GM19351 (cell line): ENCODE results near the gene CERS6.

Experiments
- ATAC-seq: cut with Tn5 transposase; IDR thresholded peaks from one replicate; pipeline ENCODE4 v1.9.1; 2021; ENCODE audit warnings: mild to moderate bottlenecking, moderate library complexity; ENCODE audit not compliant: unreplicated experiment

Gene CERS6

DNA sequence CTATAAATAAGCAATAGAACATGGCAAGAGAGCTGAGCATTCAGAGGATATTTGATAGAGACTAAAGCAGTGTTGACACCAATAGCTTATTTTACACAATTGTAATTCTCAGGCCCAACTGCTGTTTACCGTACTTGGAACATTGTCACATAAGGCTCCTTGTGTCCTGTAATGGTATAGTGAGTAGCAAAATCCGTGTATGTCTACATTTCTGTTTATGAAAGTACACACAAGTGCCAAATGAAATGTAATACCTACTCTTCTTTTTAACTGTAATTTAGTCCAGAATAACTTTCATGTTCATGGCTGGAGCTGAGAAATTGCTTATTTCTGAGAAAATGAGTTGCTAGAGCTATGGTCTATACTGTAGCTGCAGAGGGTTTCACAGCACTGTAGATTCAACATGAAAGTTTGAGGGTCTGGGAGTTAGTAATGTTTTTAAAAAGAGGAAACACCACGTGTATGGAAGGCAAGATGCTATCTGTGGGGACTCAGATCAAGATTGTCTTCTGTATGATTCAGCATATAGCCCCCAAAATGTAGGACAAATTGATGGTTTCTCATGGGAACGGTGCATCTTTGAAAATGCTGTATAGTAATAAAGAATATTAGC, 236.2 kb downstream of the CERS6 start:
- ATAC-seq: peak; percentile 74

DNA sequence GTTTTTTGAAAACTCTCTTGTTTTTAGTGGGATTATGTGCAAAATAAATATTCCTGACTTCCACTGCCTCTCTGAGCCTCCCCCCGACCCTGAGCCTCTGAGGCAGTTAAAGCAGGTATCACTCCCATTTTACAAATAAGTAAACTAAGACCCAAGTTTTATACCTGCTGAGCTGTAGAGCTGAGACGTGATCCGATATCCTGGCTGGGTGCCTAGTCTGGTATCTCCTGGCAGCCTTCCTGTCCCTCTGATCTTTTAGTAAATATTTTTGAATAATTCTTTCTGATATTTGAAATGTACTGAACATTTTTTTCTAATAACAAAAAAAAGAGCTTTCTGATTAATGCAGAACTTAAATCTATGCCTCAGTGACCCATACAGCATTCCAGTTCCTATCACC, 238.1 kb downstream of the CERS6 start:
- ATAC-seq: no peak

DNA sequence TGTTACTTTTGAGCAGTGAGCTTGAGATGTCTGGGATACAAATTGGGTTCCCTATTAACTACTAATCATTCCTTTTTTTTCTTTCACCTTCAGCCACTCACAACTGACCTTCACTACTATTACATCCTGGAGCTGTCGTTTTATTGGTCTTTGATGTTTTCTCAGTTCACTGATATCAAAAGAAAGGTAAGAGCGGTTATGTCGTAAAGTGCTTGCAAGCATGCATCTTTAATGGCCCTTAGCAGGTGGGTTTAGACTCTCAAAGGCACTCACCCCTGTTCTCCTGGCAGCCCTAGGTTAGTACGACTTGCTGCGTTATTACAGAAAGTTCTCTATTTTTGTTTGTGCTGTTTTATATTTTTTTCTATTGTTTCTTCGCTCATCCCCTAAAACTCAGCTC, 238.8 kb downstream of the CERS6 start:
- ATAC-seq: no peak

DNA sequence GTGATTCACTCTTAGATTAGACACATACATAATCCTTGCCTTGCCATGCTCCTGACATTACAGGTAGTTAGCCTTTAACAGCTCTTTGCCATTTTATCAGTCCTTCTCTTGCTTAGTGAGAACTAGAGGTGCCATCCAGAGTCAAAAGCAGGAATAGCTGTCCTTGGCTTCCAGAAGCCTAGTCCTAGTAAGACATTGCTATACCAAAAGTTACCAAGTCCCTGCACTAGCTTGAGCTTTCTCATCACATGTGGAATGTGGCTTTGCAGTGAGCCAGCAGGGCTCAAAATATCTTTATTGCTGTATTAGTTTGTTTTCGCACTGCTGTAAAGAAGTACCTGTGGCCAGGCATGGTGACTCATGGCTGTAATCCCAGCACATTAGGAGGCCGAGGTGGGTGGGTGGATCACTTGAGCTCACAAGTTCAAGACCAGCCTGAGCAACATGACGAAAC, 241.6 kb downstream of the CERS6 start:
- no peak for ATAC-seq

DNA sequence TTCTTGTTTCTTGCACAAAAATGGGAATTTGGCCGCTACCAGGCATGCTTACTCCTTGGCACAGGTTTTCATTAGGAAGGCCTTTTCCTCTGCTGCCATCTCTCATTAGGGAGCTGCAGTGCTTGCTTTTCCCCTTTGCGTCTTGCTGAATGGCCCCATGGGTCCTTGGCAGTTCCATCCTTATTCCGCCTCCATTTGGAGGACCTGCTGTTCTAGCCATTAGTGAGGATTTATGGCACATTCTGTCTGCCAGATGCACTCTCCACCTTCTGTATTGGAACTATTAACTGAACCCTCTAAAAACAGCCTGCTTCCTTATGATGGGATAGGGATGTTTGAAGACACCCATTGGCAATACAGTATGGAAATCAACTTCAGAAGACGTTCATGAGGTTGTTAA, 242.9 kb downstream of the CERS6 start:
- no peak for ATAC-seq

DNA sequence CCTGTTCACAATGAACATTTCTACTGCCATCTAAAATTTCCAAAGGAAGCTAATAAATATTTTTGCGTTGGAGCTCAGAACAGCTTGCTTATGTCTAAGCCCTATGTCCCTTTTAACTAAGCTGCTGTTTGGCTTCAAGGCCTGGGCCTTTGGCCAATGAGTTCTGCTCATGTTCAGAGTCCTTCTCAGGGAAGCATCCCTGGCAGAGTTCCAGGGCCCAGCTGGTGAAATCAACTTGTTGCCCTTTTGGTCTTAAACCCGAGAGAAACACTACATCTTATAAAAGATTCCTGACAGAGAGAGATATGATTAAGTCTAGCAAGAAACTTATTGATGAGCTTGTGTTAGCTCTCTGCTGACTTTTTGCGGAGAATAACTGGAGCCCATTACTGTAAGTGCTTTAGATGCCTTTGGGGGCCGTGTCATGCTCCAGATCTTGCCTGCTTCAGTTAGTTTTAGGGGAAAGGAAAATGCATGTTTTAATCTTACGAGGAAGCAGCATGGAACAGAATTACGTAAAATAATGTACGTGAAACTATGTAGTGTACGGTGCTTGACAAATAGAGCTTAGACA, 243.9 kb downstream of the CERS6 start:
- no peak for ATAC-seq

DNA sequence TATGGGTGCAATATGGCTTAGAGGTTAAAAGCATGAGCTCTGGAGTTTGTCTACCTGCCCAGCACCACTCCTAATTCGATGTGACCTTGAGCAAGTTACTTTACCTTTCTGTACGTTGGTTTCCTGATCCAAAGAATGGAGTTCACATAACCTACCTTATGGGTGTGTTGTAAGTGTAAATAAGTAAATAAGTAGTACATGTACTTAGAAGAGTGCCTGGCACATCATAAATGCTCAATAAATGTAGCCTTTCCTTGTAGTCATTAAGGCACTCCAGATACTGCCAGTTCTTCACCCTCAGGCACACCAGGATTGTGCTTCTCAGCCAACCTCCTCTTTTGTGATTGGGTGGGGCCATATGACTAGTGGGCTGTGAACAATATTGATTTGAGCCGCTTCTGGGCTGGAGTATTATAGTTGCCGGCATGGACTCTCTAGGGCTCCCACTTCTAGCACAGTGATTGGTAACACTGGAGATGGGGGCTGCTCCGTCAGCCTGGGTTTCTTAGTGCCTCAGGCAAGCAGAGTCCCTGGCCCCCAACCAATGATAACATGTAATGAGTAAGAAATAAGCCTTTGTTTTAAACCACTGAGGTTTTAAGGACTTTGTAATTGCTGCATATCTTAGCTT, 244.7 kb downstream of the CERS6 start:
- ATAC-seq: no peak

DNA sequence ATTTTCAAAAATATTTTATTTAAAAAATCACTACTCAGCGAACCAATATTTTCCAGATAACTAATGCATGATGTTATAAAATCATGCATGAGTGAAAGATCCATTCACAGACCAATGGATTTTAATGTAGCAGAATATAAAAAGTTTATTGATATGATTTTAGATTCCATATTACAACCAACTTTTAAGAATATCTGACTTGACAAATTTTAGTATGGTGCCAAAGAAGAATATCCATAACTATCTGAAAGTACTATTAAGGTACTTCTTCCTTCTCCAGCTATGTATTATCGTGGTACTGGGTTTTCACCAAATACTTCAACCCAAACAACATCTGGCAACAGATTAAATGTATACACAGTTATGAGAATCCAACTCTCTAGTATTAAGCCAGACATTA, 246.5 kb downstream of the CERS6 start:
- no peak for ATAC-seq

DNA sequence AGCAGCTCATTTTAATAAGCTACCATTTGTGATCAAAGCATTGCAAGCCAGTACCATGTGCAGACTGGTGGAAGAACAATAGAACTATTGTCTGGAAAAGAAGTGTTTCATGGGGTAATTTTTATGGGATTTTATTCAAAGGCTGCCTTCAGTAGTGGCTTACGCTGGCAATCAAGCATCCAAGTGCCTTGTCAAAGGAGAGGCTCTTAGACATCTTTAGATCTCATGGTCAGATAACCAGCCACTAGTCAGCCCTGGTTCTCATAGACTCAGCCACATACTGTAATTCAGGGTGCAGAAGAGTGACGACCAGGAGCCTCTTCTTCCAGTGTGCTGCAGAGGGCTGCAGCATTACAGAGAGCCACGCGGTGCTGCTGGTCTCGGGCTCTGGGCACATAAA, 247.9 kb downstream of the CERS6 start:
- ATAC-seq: no peak

DNA sequence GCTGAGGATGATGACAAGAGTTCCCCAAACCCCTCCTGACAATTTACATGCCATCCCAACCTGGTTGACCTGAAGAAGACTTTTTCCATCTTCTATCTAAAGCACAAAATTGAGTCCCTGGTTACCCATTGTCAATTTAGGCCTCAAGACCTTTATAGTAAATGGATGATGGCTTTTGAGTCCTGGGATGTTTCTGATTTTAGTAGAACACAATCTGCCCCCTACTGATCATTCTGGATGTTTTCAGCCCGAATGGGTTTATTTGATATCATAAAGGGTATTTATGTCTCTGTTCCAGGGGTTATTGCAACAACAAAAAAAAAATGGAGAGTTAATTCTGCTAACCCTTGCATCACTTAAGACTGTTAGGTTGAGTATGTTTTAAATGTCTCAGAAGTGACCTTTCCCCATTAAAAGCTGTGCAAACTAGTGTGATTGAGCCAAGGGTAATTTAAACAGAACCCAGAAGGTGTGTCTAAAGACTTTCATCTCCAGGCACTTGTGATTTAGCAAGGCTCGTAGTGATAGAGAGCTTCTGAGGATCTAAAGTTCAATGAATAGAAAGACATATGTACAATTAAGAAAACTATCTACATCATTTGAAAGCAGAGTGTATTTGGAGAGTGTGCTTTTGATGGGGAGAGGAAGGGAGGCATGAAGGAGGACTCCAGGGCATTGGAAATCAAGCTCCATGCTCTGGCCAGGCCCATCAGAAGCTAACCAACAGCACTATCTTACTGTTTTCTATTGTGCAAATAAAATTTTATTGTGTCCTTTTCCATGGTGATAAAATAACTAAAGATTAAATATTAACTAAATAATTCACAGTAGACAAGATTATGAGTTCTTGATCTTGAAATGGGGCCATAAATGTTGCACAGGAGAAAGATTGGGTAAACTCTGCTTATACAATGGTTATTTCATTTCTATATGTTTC, 249.7 kb downstream of the CERS6 start:
- ATAC-seq: peak; percentile 64

DNA sequence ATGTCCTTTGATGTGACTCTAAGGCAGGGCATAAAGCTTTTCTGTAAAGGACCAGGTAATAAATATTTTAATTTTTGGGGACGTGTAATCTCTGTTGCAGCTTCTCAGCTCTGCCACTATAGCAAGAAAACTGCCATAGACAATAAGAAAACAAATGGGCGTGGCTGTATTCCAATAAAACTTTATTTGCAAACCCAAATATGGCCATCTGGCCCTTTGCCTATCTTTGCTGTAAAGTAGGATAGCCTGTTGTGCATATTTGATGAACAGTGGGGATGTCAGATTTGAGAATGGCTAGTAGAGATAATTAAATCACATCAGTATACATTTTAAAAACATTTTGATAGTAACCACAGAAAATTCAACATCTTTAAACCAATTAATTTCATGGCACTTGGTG, 250.7 kb downstream of the CERS6 start:
- ATAC-seq: no peak

DNA sequence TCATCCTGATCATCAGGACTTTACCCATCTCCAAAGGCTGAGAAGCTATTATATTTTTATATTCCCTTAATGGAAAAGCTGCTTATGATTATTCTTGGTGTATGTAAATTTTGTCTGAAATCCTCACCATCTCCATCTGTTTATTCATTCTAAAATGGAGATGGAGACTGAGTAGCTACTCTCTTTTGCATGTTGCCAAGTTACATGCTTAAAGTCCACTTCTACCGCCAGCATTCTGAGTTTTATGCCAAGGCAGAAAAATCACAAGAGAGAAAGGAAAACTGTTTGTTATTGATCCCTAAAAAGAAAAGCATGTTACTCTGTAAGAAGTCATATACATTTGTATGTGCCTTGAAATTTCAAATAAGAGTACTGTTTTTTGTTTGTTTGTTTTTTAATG, 252.0 kb downstream of the CERS6 start:
- no peak for ATAC-seq

DNA sequence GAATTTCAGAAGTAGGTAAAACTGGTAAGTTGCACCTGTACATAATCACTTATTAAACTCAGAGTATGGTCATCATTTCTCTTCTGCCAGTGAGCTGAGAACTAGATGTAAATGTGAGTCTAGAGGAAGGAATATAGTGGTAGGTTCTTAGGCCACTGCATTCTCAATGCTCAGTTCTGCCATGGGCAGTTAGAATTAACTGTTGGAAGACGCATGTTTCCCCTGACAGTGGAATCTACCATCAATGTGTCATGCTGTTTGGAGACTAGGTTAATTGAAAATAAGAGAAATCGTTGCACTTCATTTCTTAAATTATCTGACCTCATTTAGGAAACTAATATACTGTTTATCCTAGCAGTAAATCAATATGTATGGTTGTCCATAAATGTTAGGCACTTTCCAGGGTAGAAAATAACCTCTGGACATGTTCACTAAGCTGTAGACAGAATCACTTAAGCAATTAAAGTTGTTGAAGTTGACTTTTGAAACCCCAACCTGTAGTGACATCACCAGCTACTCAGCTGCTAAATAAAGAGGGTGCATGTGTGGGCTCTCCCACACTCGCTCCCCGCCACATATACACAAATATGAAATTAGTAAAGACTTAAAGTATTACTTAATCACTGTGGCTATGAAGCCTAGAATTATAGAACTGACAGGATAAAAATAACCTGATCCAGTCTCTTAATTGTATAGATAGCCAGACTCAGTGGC, 254.8 kb downstream of the CERS6 start:
- ATAC-seq: no peak

DNA sequence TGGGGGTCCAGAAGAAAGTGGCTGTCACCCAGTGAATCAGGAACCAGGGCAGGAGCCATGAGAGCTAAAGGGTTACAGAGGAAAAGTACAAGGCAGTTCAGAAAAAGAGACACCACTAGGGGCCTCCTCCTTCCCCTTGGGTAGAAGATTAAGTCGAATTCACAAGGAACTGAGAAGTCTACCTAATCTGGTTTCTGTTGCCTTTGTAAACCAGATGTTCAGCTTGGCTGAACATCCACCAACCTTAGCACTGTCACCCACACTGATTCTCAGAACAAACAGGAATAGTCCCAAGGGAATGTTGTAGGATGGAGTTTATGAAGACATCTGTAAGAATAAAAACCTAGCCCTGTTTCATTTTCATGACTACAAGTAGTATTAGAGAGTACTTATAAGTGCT, 256.0 kb downstream of the CERS6 start:
- peak; percentile 97 for ATAC-seq

DNA sequence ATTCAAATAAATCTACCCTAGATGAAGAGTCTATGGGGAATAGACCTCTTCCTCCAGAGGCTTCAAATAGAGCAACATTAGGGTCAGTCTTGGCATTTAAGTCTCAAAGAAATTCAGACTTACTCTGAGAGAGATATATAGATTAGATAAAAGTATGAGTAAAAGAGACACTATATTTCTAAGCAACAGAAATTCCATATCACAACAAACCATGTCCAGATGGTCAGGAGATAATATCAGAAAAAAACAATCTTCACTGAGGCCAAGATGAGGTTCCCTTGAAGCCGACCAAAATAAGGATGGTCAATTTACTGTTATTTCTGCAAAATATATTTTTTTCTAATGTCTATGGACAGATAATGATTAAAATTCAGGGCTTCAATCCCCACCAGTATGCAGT, 257.3 kb downstream of the CERS6 start:
- no peak for ATAC-seq

DNA sequence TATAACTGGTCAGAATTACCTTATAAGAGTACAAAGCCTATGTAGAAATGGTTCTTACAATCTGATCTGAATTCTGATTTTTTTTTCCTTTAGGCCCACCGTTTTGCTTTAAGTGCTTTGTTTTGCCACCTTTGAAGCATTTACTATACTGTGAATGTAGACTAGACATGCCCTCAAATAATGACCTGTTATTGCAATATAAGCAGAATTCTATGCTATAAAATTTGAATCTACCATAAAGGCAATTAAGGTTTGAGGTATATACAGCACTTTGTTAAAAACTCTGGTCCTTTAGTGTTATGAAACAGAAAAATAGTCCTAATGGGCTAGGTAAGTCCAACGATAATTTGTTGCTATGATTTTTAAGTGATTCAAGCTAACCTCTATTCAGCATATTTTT, 259.8 kb downstream of the CERS6 start:
- ATAC-seq: no peak

DNA sequence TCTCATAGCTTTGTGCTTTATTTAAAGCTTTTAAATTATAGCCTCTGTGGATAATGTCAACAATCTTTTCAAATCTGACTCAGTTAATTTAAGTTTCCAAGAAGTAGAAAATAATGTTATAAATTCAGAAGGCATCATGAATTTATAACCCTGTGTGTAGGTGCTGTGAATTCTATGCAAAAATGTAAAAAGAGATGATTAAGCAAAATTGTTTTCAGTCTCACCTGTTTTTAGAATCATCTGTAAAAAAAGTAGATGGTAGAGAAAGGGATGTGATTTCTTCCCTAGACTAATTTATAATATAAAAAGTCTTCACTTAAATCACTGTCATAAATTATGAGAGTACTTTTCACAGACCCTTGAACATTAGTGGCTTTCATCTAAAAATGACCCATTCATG, 260.8 kb downstream of the CERS6 start:
- ATAC-seq: no peak

DNA sequence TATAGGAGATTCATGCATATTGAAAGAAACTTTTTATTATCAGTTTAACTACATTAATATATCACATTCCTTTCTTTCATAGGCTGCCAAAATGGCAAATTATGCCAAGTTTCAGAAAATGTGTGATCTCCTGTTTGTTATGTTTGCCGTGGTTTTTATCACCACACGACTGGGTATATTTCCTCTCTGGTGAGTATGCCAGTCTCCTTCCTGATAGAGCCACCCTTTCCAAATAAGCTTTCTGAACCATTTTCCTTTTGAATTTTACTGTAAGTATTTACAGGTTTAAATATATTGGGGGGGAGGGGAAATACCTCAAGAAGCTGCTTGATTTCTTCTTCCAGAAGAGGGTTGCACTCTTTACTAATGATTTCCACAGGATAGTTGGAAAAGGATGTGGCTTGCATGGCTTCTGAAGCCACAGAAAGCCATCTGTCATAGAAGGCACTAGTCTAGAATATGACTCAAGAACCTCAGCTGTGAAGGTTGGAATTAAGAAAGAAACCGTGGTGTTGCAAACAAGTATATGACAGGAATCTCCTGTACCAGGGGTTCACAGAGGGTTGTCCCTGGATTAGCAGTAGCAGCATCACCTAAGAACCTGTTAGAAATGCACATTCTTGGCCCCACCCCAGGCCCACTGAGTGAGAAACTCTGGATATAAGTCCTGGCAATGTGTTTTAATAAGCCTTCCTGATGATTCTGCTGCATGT, 261.9 kb downstream of the CERS6 start:
- no peak for ATAC-seq

DNA sequence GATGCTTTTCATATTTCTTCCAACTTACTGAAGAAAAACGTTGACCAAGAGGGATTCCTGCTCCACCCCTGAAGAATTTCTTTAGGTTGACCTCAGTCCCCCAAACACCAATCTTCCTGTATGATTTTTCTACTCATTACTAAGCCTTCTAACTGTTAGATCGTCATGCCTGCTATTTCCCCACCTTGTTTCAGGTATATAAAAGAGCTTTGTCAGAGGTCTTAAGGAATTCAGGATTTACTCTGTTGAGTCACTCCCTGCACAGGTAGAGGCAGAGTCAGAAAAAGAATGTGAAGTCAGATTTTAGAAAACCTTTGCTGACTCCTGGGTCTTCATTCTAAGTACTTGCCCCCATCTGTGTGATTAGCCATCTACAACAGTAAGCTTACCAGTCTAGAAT, 262.6 kb downstream of the CERS6 start:
- ATAC-seq: no peak

DNA sequence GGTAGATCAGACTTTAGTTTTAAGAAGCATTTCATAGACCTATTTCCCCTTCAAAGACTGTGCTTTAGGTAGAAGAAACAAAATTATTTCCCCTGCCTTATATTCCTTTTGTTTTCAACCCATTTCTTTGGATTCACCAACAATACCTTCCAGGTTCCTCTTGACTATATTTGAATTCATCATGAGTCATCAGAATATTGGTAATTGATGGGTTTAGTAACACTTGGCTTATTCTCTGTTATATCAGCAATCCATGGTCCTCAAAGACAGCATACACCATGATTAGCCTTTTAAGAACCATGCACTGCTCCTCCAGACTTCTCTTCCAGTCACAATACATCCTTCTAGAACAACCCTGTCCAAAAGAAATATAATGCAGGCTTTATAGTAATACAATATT, 263.4 kb downstream of the CERS6 start:
- ATAC-seq: no peak
